ENCODE results near the gene PRTN3.
"Not testable (repeated sequence)": the region's sequence is repeated elsewhere in the genome, so short reads cannot be mapped to it uniquely, and the experiment has no call there.

Gene PRTN3

DNA sequence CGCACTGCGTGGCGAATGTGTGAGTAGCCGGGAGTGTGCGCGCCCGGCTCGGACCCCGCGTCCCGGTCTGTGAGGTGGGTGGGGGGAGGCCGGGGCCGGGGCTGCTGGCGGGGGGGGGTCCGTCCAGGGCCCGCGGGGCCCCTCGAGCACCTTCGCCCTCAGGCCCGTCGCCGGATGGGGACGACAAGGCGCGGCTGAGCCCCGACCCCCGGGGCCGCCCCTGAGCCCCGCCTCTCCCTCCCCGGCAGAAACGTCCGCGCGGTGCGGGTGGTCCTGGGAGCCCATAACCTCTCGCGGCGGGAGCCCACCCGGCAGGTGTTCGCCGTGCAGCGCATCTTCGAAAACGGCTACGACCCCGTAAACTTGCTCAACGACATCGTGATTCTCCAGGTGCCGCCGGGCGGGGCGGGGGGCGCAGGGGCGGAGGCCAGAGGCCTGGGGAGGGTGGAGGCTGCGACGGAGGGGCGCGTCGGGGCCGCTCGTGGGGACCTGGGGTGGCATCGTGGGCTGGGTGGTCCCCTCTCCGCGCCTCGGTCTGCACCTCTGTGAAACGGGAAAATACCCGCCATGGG, 12.3 kb downstream of the PRTN3 start:
- Histone ChIP-seq H3K27ac (ENCODE audit: poor library complexity, severe bottlenecking) (no peak overlapping the region), H3K9me3 (ENCODE audit: severe bottlenecking) (no peaks in the 10 kb centered on the region), H3K27me3 (ENCODE audit: insufficient read depth, poor library complexity, severe bottlenecking) (peaks cover 16% of the 10 kb centered on the region), H3K4me1 (ENCODE audit: insufficient read depth, poor library complexity, severe bottlenecking) (no peaks in the 10 kb centered on the region), H3K36me3 (ENCODE audit: low read depth) (no peaks in the 10 kb centered on the region), H3K4me3 (ENCODE audit: severe bottlenecking) (no peak overlapping the region)
- no peak for TF ChIP-seq CTCF (IDR thresholded peaks at IDR 0.05; ENCODE audit: poor library complexity, severe bottlenecking)
- ATAC-seq (ENCODE audit: low read depth) = no peak
- DNase-seq (ENCODE audit: low spot score) = no peak

GRCh38 chr19:853614-854220, 12.9 kb downstream of the PRTN3 start:
- peaks cover 16% of the 10 kb centered on the region for H3K27me3 ChIP-seq (ENCODE audit: insufficient read depth, poor library complexity, severe bottlenecking)
- not testable (repeated sequence) for H3K9me3 ChIP-seq (ENCODE audit: severe bottlenecking); DNase-seq (ENCODE audit: low spot score); H3K4me1 ChIP-seq (ENCODE audit: insufficient read depth, poor library complexity, severe bottlenecking); H3K27ac ChIP-seq (ENCODE audit: poor library complexity, severe bottlenecking); ATAC-seq (ENCODE audit: low read depth); H3K36me3 ChIP-seq (ENCODE audit: low read depth); H3K4me3 ChIP-seq (ENCODE audit: severe bottlenecking)

- DNase-seq (ENCODE audit: low spot score) (no peak), ATAC-seq (ENCODE audit: low read depth) (no peak)
- H3K27me3 ChIP-seq (ENCODE audit: insufficient read depth, poor library complexity, severe bottlenecking) = peaks cover 16% of the 10 kb centered on the region
- TF ChIP-seq CTCF (IDR thresholded peaks at IDR 0.05; ENCODE audit: poor library complexity, severe bottlenecking) = no peak
- no peak overlapping the region for H3K4me3 ChIP-seq (ENCODE audit: severe bottlenecking)
- no peak overlapping the region for H3K27ac ChIP-seq (ENCODE audit: poor library complexity, severe bottlenecking)
- H3K4me1 ChIP-seq (ENCODE audit: insufficient read depth, poor library complexity, severe bottlenecking) = no peaks in the 10 kb centered on the region
- H3K9me3 ChIP-seq (ENCODE audit: severe bottlenecking) = no peaks in the 10 kb centered on the region
- H3K36me3 ChIP-seq (ENCODE audit: low read depth) = no peaks in the 10 kb centered on the region
Observed at GRCh38 chr19:854549-854948, 13.8 kb downstream of the PRTN3 start.

DNA sequence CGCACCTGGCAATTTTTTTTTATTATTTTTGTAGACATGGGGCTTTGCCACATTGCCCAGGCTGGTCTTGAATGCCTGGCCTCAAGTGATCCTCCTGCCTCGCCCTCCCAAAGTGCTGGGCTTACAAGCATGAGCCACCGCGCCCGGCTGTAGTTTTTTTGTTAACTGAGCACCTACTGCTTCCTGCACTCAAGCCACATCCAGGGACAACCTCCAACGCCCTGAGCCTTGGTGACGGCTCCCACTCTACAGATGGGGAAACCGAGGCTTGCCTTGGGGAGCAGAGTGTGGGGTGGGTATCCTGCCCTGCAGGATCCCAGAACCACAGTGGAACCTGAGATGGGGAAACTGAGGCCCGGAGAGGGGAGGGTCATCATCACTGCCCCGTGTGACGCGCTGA, 14.3 kb downstream of the PRTN3 start:
- DNase-seq (ENCODE audit: low spot score) (no peak), ATAC-seq (ENCODE audit: low read depth) (no peak)
- no peak overlapping the region for H3K27ac ChIP-seq (ENCODE audit: poor library complexity, severe bottlenecking)
- H3K9me3 ChIP-seq (ENCODE audit: severe bottlenecking) = no peaks in the 10 kb centered on the region
- H3K36me3 ChIP-seq (ENCODE audit: low read depth) = no peaks in the 10 kb centered on the region
- peaks cover 22% of the 10 kb centered on the region for H3K27me3 ChIP-seq (ENCODE audit: insufficient read depth, poor library complexity, severe bottlenecking)
- no peak overlapping the region for H3K4me3 ChIP-seq (ENCODE audit: severe bottlenecking)
- H3K4me1 ChIP-seq (ENCODE audit: insufficient read depth, poor library complexity, severe bottlenecking) = no peaks in the 10 kb centered on the region
- no peak for TF ChIP-seq CTCF (IDR thresholded peaks at IDR 0.05; ENCODE audit: poor library complexity, severe bottlenecking)

DNA sequence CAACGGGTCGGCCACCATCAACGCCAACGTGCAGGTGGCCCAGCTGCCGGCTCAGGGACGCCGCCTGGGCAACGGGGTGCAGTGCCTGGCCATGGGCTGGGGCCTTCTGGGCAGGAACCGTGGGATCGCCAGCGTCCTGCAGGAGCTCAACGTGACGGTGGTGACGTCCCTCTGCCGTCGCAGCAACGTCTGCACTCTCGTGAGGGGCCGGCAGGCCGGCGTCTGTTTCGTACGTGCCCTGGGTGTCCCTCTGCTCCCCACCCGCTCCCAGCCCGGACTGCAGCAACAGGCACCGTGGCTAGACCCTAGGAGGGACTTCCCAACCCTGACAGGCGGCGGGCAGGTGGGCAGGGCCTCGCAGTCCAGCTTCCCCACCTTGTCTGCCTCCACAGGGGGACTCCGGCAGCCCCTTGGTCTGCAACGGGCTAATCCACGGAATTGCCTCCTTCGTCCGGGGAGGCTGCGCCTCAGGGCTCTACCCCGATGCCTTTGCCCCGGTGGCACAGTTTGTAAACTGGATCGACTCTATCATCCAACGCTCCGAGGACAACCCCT, 14.8 kb downstream of the PRTN3 start:
- Histone ChIP-seq H3K27me3 (ENCODE audit: insufficient read depth, poor library complexity, severe bottlenecking) (peaks cover 22% of the 10 kb centered on the region), H3K27ac (ENCODE audit: poor library complexity, severe bottlenecking) (no peak overlapping the region), H3K9me3 (ENCODE audit: severe bottlenecking) (no peaks in the 10 kb centered on the region), H3K36me3 (ENCODE audit: low read depth) (no peaks in the 10 kb centered on the region), H3K4me1 (ENCODE audit: insufficient read depth, poor library complexity, severe bottlenecking) (no peaks in the 10 kb centered on the region), H3K4me3 (ENCODE audit: severe bottlenecking) (no peak overlapping the region)
- DNase-seq (ENCODE audit: low spot score) (no peak), ATAC-seq (ENCODE audit: low read depth) (no peak)
- TF ChIP-seq CTCF (IDR thresholded peaks at IDR 0.05; ENCODE audit: poor library complexity, severe bottlenecking) = no peak

Data from RWPE2 (cell line).